Measurements from ENCODE around the gene GHDC.
"Not testable (repeated sequence)": the region's sequence is repeated elsewhere in the genome, so short reads cannot be mapped to it uniquely, and the experiment has no call there.

GRCh38 chr17:42186191-42186590, 8.1 kb downstream of the GHDC start:
- TF ChIP-seq POLR2A (IDR thresholded peaks at IDR 0.05; ENCODE audit: low read length); GATA1 (IDR thresholded peaks at IDR 0.05; ENCODE audit: low read depth, low read length): not testable (repeated sequence)

All from erythroblast (primary cell).